ENCODE data around the gene ADGRL4. TPM values are rescaled to one million over a fixed set of nuclear protein-coding genes. Genes with fewer than 3 reads are reported as not detected.

The ADGRL4 gene
- total RNA-seq, 1 experiment from 2014 or later: 0.63 TPM

- Histone ChIP-seq H3K18ac (ENCODE audit: insufficient read length, low read depth, low read length) (no peak overlapping the region), H3K14ac (ENCODE audit: insufficient read depth, low read length) (peak overlapping the region; percentile 31; the same call in 1 of the 2 replicates), H3K23ac (ENCODE audit: insufficient read length, low read depth, low read length) (no peak overlapping the region), H3K4me2 (ENCODE audit: insufficient read depth, insufficient read length, low read length) (no peak overlapping the region), H2BK12ac (ENCODE audit: insufficient read length, low read depth, low read length) (no peak overlapping the region), H3K23me2 (ENCODE audit: insufficient read length, low read depth, low read length, poor library complexity, severe bottlenecking) (no peaks in the 10 kb centered on the region), H2BK5ac (ENCODE audit: insufficient read length, low read length) (no peak overlapping the region), H4K91ac (ENCODE audit: insufficient read length, low read depth, low read length) (no peak overlapping the region), H3K27me3 (ENCODE audit: insufficient read depth, low read length) (no peaks in the 10 kb centered on the region), H3T11ph (ENCODE audit: low read length) (no peak overlapping the region), H2AFZ (ENCODE audit: low read length) (no peak overlapping the region), H3K9me3 (ENCODE audit: control insufficient read depth, low read depth, low read length) (no peaks in the 10 kb centered on the region), H4K5ac (ENCODE audit: insufficient read length, low read depth, low read length) (no peak overlapping the region), H2BK120ac (ENCODE audit: low read depth, low read length, poor library complexity, severe bottlenecking) (no peak overlapping the region), H4K20me1 (ENCODE audit: control insufficient read depth, insufficient read depth, insufficient read length) (no peaks in the 10 kb centered on the region), H3K4me1 (ENCODE audit: insufficient read depth, low read length) (no peaks in the 10 kb centered on the region), H3K4ac (ENCODE audit: low read depth, low read length) (no peak overlapping the region), H3K79me2 (ENCODE audit: insufficient read depth, low read length) (no peaks in the 10 kb centered on the region), H2AK5ac (ENCODE audit: insufficient read length, low read length) (no peak overlapping the region), H3K9ac (ENCODE audit: extremely low read depth, insufficient read length, low read length) (no peak overlapping the region), H3K27ac (ENCODE audit: insufficient read length, low read depth, low read length) (no peak overlapping the region), H2BK20ac (ENCODE audit: low read depth, low read length, poor library complexity, severe bottlenecking) (no peak overlapping the region), H3K56ac (ENCODE audit: insufficient read length, low read depth, low read length) (no peak overlapping the region), H2BK15ac (ENCODE audit: low read depth, low read length) (no peak overlapping the region), H4K8ac (replicated peaks; ENCODE audit: insufficient read length, low read depth, low read length) (no peak overlapping the region), H3K79me1 (ENCODE audit: insufficient read depth, low read depth, low read length, poor library complexity, severe bottlenecking) (no peaks in the 10 kb centered on the region)
- no peak overlapping the region; a peak in 1 of 5 replicates for H3K4me3 Mint-ChIP-seq
- H3K27ac Mint-ChIP-seq: peak overlapping the region in 1 of 3 experiments; percentile 20; a peak in 1 of 7 replicates
- DNase-seq: no peak
- no peak for TF ChIP-seq CTCF (conservative IDR thresholded peaks at IDR 0.05)
- H3K27me3 Mint-ChIP-seq (ENCODE audit: low read depth): no peaks in the 10 kb centered on the region
- H3K9me3 Mint-ChIP-seq: no peaks in the 10 kb centered on the region
- peaks cover 9 to 13% of the 10 kb centered on the region in 2 experiments for H3K4me1 Mint-ChIP-seq
- no CpG with 5 or more reads among the region's 6 CpGs for WGBS (ENCODE audit: extremely low coverage, insufficient read length, low lambda C conversion rate)
- no peaks in the 10 kb centered on the region for H3K36me3 Mint-ChIP-seq (ENCODE audit: insufficient read depth in 1 of 3, low read depth in 3 of 3)
Measured at GRCh38 chr1:78884685-78885452, 121.7 kb downstream of the ADGRL4 start.
